K562 (cell line): ENCODE measurements around the gene TXNIP. TPM values are rescaled to one million over a fixed set of nuclear protein-coding genes. Genes with fewer than 3 reads are reported as not detected.

Experiments
- ATAC-seq: fragments of 200-7000 bp; cut with Tn5 transposase; 3 replicates; pipeline ENCODE4 v1.9.1; 2020; ENCODE audit warnings: moderate library complexity
- BruUV-seq: library from RNA; stranded (reverse); fragments of 400-500 nt; replicated peaks from 2 replicates; lab custom pipeline; 2021; lab: Mats Ljungman, UMichigan
- CTCF ChIA-PET: fragments of 300-600 bp; formaldehyde crosslinking; extraction: SDS; loops from one replicate; lab custom pipeline; 2021; ENCODE audit warnings: low intra/inter-chr PET ratio; lab: Yijun Ruan, JAX
- POLR2A ChIA-PET: fragments of 300-600, 350-650 bp; sonication (Branson Sonifier 250); formaldehyde crosslinking; extraction: SDS; loops from one replicate; lab custom pipeline; 2021; ENCODE audit warnings: antibody characterized with exemption, inconsistent platforms; lab: Yijun Ruan, JAX
- DNase-seq, 4 experiments: peaks; one replicate each; pipeline versions ENCODE4 v3.0.0 to v3.0.0-alpha.2; 2011 to 2018; ENCODE audit warnings: low spot score in 3 of 4, mixed read lengths in 3 of 4; ENCODE audit errors: extremely low read depth in 1 of 4
- FAIRE-seq: peaks from 2 replicates; lab custom pipeline; 2011; peaks lifted over from hg19 to GRCh38; lab: Jason Lieb, UNC
- H2AFZ ChIP-seq: 2 replicates; pipeline ENCODE4 v1.6.0; 2011; ENCODE audit warnings: low read depth, low read length, control low read depth, inconsistent platforms
- H3K27ac ChIP-seq: fragments of 200-600 bp; 3 replicates; pipeline ENCODE4 v1.8.0; 2011; ENCODE audit warnings: low read depth, mild to moderate bottlenecking, control low read depth, inconsistent platforms, low read length, moderate library complexity, mixed read lengths; ENCODE audit errors: extremely low read depth
- H3K27me3 ChIP-seq, 2 experiments: fragments of 300-600 bp in 1 of 2; 2 replicates in 1 of 2; 3 replicates in 1 of 2; pipeline versions ENCODE4 v1.6.0 to v1.8.0; 2011; ENCODE audit warnings: inconsistent platforms in 2 of 2, low read length in 2 of 2, mild to moderate bottlenecking in 1 of 2, mixed read lengths in 1 of 2, moderate library complexity in 1 of 2; ENCODE audit not compliant: control insufficient read depth in 2 of 2, insufficient read depth in 2 of 2
- H3K36me3 ChIP-seq: fragments of 300-600 bp; 3 replicates; pipeline ENCODE4 v1.8.0; 2011; ENCODE audit warnings: mild to moderate bottlenecking, low read length, inconsistent platforms; ENCODE audit not compliant: control insufficient read depth, insufficient read depth
- H3K4me1 ChIP-seq, 2 experiments: fragments of 200-600 bp in 1 of 2; replicated peaks in 1 of 2; 2 replicates in 1 of 2; 3 replicates in 1 of 2; pipeline versions ENCODE4 v1.5.1 to v1.8.0; 2011; ENCODE audit warnings: inconsistent platforms in 2 of 2, low read length in 2 of 2, mild to moderate bottlenecking in 1 of 2, mixed read lengths in 1 of 2, moderate library complexity in 1 of 2; ENCODE audit not compliant: control insufficient read depth in 2 of 2, insufficient read depth in 2 of 2
- H3K4me2 ChIP-seq: 2 replicates; pipeline ENCODE4 v1.6.1; 2011; ENCODE audit warnings: low read length, control low read depth, inconsistent platforms, mixed read lengths; ENCODE audit not compliant: insufficient read depth
- H3K4me3 ChIP-seq: fragments of 200-600 bp; sonication (generic), shearing (Covaris generic); 2 replicates; pipeline ENCODE4 v1.5.1; 2016; ENCODE audit warnings: control low read depth, inconsistent platforms
- H3K79me2 ChIP-seq: fragments of 200-600 bp; 3 replicates; pipeline ENCODE4 v1.8.0; 2011; ENCODE audit warnings: low read length, inconsistent platforms; ENCODE audit not compliant: control insufficient read depth, insufficient read depth
- H3K9ac ChIP-seq, 2 experiments: 2 replicates each; pipeline versions ENCODE4 v1.6.0 to v1.6.1; 2011; ENCODE audit warnings: low read depth in 2 of 2, low read length in 2 of 2, control low read depth in 1 of 2, inconsistent platforms in 1 of 2, mild to moderate bottlenecking in 1 of 2, mixed read lengths in 1 of 2; ENCODE audit not compliant: insufficient read depth in 1 of 2
- H3K9me1 ChIP-seq: one replicate; pipeline ENCODE4 v1.6.0; 2011; ENCODE audit warnings: inconsistent platforms, mild to moderate bottlenecking, low read length, moderate library complexity; ENCODE audit not compliant: control insufficient read depth, insufficient read depth
- H3K9me3 ChIP-seq: replicated peaks from 2 replicates; pipeline ENCODE4 v1.5.1; 2011; ENCODE audit warnings: low read depth, low read length, inconsistent platforms; ENCODE audit not compliant: control insufficient read depth, insufficient read depth
- H4K20me1 ChIP-seq: replicated peaks from 2 replicates; pipeline ENCODE4 v1.6.1; 2011; ENCODE audit warnings: low read length, inconsistent platforms, mixed read lengths; ENCODE audit not compliant: control insufficient read depth, insufficient read depth
- CSDE1 ChIP-seq, 2 experiments: fragments of 450-650 bp; IDR thresholded peaks; 2 replicates each; pipeline ENCODE4 v1.6.1; 2016; ENCODE audit warnings: mild to moderate bottlenecking in 1 of 2
- RREB1 ChIP-seq: fragments of 250-450 bp; sonication (Bioruptor Pico); IDR thresholded peaks from 2 replicates; pipeline ENCODE4 v1.4.0; 2020
- XRCC4 ChIP-seq: IDR thresholded peaks from one replicate; pipeline ENCODE4 v1.6.1; 2011; ENCODE audit not compliant: insufficient read depth, insufficient read length; ENCODE audit errors: extremely low read depth
- ZEB2 ChIP-seq: fragments of 450-650 bp; IDR thresholded peaks from 2 replicates; pipeline ENCODE4 v1.6.1; 2016
- WGBS: fragments of 100-300 bp; shearing (Covaris generic); methylation state at CpG from one replicate; pipeline ENCODE4 v1.1.6; 2016; ENCODE audit warnings: low coverage, mixed read lengths; ENCODE audit not compliant: insufficient coverage; ENCODE audit errors: missing lambda C conversion rate; 5-methylcytosine and 5-hydroxymethylcytosine counted together
- in situ Hi-C: fragments of 300-500 bp; cut with MboI; formaldehyde crosslinking; loops from 4 replicates; pipeline ENCODE4 v1.15.0; 2018; ENCODE audit warnings: inconsistent platforms, mixed read lengths
- intact Hi-C: fragments of 100-400 bp; cut with micrococcal nuclease; formaldehyde crosslinking; loops from 2 replicates; pipeline ENCODE4 v1.14.2; 2022
- polyA plus RNA-seq, 8 experiments: library from polyadenylated mRNA; depleted of rRNA in 4 of 8; stranded (reverse) in 5 of 8; unstranded in 3 of 8; fragments of >200 nt; fragmentation: Nextera tagmentation in 2 of 8; fragmentation: Illumina TruSeq in 1 of 8; extraction: Ambion mirVana in 2 of 8; extraction: Trizol in 1 of 8; gene quantifications; 2 replicates each; pipeline versions ENCODE4 v1.2.1 to v1.2.3, GENCODE V29; 2011 to 2014; ENCODE audit warnings: inconsistent platforms in 1 of 8, missing spikeins in 1 of 8
- total RNA-seq, 7 experiments: library from RNA; depleted of rRNA in 6 of 7; stranded (reverse); fragments of >200 nt in 6 of 7; fragmentation: Illumina TruSeq in 2 of 7; extraction: Trizol in 2 of 7; gene quantifications; 2 replicates each; pipeline versions ENCODE4 v1.2.1 to v1.2.3, GENCODE V29; 2011 to 2021; ENCODE audit warnings: low replicate concordance in 1 of 7
- TF ChIP-seq, protein P1 (sequence below): fragments of 250-450 bp; sonication (Bioruptor Pico); IDR thresholded peaks from 2 replicates; pipeline ENCODE4 v1.5.0; 2022; ENCODE audit warnings: mild to moderate bottlenecking

Gene TXNIP
- total and polyA plus RNA-seq, 9 of the 15 experiments (the other 6 are each of a cell fraction or from before 2014, with no cell fraction given): 120 to 499 (median 257) TPM

- TF ChIP-seq RREB1 (CRISPR knock-in tag) (no peak), XRCC4 (no peak)
These were observed 11.2 kb upstream of the TXNIP start (continued) for GRCh38 chr1:146007489-146008133.

- FAIRE-seq (no peak), DNase-seq (no peak), ATAC-seq (no peak)
- H3K9me3 ChIP-seq: no peaks in the 10 kb centered on the region
- H3K79me2 ChIP-seq: peaks cover 17% of the 10 kb centered on the region
- intact Hi-C loops: no loop called here
- ChIA-PET CTCF (no interaction called here), POLR2A (interaction anchor here (0.8 to 4.3 kb wide), 3 partner anchors 9 to 13 kb away, joined by 4 to 25 read pairs (median 8); no protein-coding TSS in a partner anchor)
- H3K4me1 ChIP-seq: peaks cover 20 to 37% of the 10 kb centered on the region in 2 experiments; a peak in 4 of 5 replicates
- H3K4me3 ChIP-seq: no peak overlapping the region
- H2AFZ ChIP-seq: peak overlapping the region; percentile 28; the same call in 1 of the 2 replicates
- BruUV-seq: no TSS peak
- no peak overlapping the region for H3K4me2 ChIP-seq
- no peak overlapping the region for H3K27ac ChIP-seq
- no peak for TF ChIP-seq ZEB2
- no peak for TF ChIP-seq CSDE1 (IDR thresholded peaks at IDR 0.05)
- TF ChIP-seq, protein P1, sequence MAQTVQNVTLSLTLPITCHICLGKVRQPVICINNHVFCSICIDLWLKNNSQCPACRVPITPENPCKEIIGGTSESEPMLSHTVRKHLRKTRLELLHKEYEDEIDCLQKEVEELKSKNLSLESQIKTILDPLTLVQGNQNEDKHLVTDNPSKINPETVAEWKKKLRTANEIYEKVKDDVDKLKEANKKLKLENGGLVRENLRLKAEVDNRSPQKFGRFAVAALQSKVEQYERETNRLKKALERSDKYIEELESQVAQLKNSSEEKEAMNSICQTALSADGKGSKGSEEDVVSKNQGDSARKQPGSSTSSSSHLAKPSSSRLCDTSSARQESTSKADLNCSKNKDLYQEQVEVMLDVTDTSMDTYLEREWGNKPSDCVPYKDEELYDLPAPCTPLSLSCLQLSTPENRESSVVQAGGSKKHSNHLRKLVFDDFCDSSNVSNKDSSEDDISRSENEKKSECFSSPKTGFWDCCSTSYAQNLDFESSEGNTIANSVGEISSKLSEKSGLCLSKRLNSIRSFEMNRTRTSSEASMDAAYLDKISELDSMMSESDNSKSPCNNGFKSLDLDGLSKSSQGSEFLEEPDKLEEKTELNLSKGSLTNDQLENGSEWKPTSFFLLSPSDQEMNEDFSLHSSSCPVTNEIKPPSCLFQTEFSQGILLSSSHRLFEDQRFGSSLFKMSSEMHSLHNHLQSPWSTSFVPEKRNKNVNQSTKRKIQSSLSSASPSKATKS: no peak
- no peaks in the 10 kb centered on the region for H3K9me1 ChIP-seq
- in situ Hi-C loops: no loop called here
- no peaks in the 10 kb centered on the region for H4K20me1 ChIP-seq
- no peaks in the 10 kb centered on the region for H3K36me3 ChIP-seq
- H3K9ac ChIP-seq: peak overlapping the region in 1 of 2 experiments; percentile 73; a peak in 1 of 4 replicates
- WGBS: 63% methylated on average over 2 of the region's 2 CpGs
- no peaks in the 10 kb centered on the region for H3K27me3 ChIP-seq
These were observed 5.3 kb upstream of the TXNIP start for GRCh38 chr1:146001709-146002108.
